SK-N-SH (cell line): ENCODE data around the gene PLD3. TPM values are rescaled to one million over a fixed set of nuclear protein-coding genes. Genes with fewer than 3 reads are reported as not detected.
"Not testable (repeated sequence)": the region's sequence is repeated elsewhere in the genome, so short reads cannot be mapped to it uniquely, and the experiment has no call there.

Experiments used
- CTCF ChIA-PET: fragments of 300-600, 350-600 bp; formaldehyde crosslinking; extraction: SDS; loops from one replicate; lab custom pipeline; 2021; lab: Yijun Ruan, JAX
- POLR2A ChIA-PET: fragments of 350-600 bp; sonication (Branson Sonifier 250); formaldehyde crosslinking; extraction: SDS; loops from one replicate; lab custom pipeline; 2020; ENCODE audit warnings: antibody characterized with exemption, inconsistent platforms; lab: Yijun Ruan, JAX
- DNase-seq: peaks from one replicate; pipeline ENCODE4 v3.0.0; 2012
- H2AFZ ChIP-seq: fragments of 200-600 bp; sonication (generic); 2 replicates; pipeline ENCODE4 v1.8.1; 2016; ENCODE audit warnings: antibody characterized with exemption, mild to moderate bottlenecking, low read depth
- H3F3A ChIP-seq: fragments of 200-600 bp; sonication (generic); replicated peaks from 2 replicates; pipeline ENCODE3; 2016; ENCODE audit warnings: antibody characterized with exemption, mild to moderate bottlenecking; ENCODE audit not compliant: insufficient read depth
- H3K27ac ChIP-seq, 2 experiments: fragments of 200-500 bp in 1 of 2; fragments of 200-600 bp in 1 of 2; sonication (Bioruptor generic) in 1 of 2; sonication (generic), shearing (Covaris generic) in 1 of 2; 2 replicates each; pipeline versions ENCODE4 v1.5.1 to v1.6.1; 2014 to 2016; ENCODE audit warnings: low read depth in 2 of 2, inconsistent platforms in 1 of 2, low read length in 1 of 2, mild to moderate bottlenecking in 1 of 2, mixed read lengths in 1 of 2
- H3K27me3 ChIP-seq: fragments of 200-600 bp; sonication (generic), shearing (Covaris generic); 2 replicates; pipeline ENCODE4 v1.6.1; 2016; ENCODE audit warnings: mixed run types; ENCODE audit not compliant: insufficient read depth
- H3K36me3 ChIP-seq, 2 experiments: fragments of 200-500 bp in 1 of 2; fragments of 200-600 bp in 1 of 2; sonication (Bioruptor generic) in 1 of 2; sonication (generic) in 1 of 2; replicated peaks in 1 of 2; 2 replicates each; pipeline versions ENCODE3 to v1.5.1; 2014 to 2016; ENCODE audit warnings: low read length in 1 of 2, mild to moderate bottlenecking in 1 of 2; ENCODE audit not compliant: insufficient read depth in 2 of 2, control insufficient read depth in 1 of 2
- H3K4me1 ChIP-seq, 2 experiments: fragments of 200-500 bp in 1 of 2; fragments of 200-600 bp in 1 of 2; sonication (Bioruptor generic) in 1 of 2; sonication (generic), shearing (Covaris generic) in 1 of 2; 2 replicates each; pipeline versions ENCODE4 v1.5.1 to v1.6.1; 2014 to 2016; ENCODE audit warnings: low read depth in 1 of 2, low read length in 1 of 2, mixed run types in 1 of 2; ENCODE audit not compliant: insufficient read depth in 2 of 2, control insufficient read depth in 1 of 2
- H3K4me2 ChIP-seq: fragments of 200-600 bp; sonication (generic), shearing (Covaris generic); 2 replicates; pipeline ENCODE4 v1.6.1; 2017; ENCODE audit warnings: mixed run types
- H3K4me3 ChIP-seq, 2 experiments: fragments of 200-500 bp in 1 of 2; fragments of 200-600 bp in 1 of 2; sonication (Bioruptor generic) in 1 of 2; sonication (generic), shearing (Covaris generic) in 1 of 2; 2 replicates each; pipeline versions ENCODE4 v1.5.1 to v1.8.1; 2014 to 2016; ENCODE audit warnings: low read depth in 2 of 2, inconsistent platforms in 1 of 2, low read length in 1 of 2, mild to moderate bottlenecking in 1 of 2, mixed read lengths in 1 of 2, moderate library complexity in 1 of 2
- H3K79me2 ChIP-seq: fragments of 200-600 bp; sonication (generic); 2 replicates; pipeline ENCODE4 v1.8.1; 2017; ENCODE audit warnings: mild to moderate bottlenecking; ENCODE audit not compliant: insufficient read depth
- H3K9ac ChIP-seq: fragments of 200-600 bp; sonication (generic); 2 replicates; pipeline ENCODE4 v1.6.1; 2017; ENCODE audit warnings: mixed run types
- H3K9me2 ChIP-seq: fragments of 200-600 bp; sonication (generic); 2 replicates; pipeline ENCODE4 v1.6.1; 2017; ENCODE audit warnings: mixed run types
- H3K9me3 ChIP-seq: fragments of 200-600 bp; sonication (generic); 2 replicates; pipeline ENCODE4 v1.6.1; 2017; ENCODE audit warnings: mixed run types, mild to moderate bottlenecking, moderate library complexity
- H4K20me1 ChIP-seq: fragments of 200-600 bp; sonication (generic); 2 replicates; pipeline ENCODE4 v1.6.1; 2017; ENCODE audit warnings: mild to moderate bottlenecking, mixed run types; ENCODE audit not compliant: insufficient read depth
- CTCF ChIP-seq: fragments of 200-600 bp; sonication (generic); IDR thresholded peaks from 2 replicates; pipeline ENCODE4 v1.6.1; 2017; ENCODE audit warnings: antibody characterized with exemption, mild to moderate bottlenecking, moderate library complexity
- EZH2phosphoT487 ChIP-seq: fragments of 200-600 bp; sonication (generic); IDR thresholded peaks from 2 replicates; pipeline ENCODE4 v1.6.1; 2017; ENCODE audit warnings: low read depth, mixed run types, mild to moderate bottlenecking, antibody characterized with exemption, moderate library complexity, borderline replicate concordance
- FOXM1 ChIP-seq: IDR thresholded peaks from 2 replicates; pipeline ENCODE4 v1.4.0; 2012; ENCODE audit warnings: low read depth, mild to moderate bottlenecking
- GABPA ChIP-seq: IDR thresholded peaks from 2 replicates; pipeline ENCODE4 v1.4.0; 2012; ENCODE audit warnings: low read depth, mild to moderate bottlenecking
- GATA2 ChIP-seq: sonication (generic); formaldehyde crosslinking; IDR thresholded peaks from 2 replicates; pipeline ENCODE4 v1.5.0; 2020; ENCODE audit warnings: mild to moderate bottlenecking, missing genetic modification reagents
- JUND ChIP-seq: IDR thresholded peaks from 2 replicates; pipeline ENCODE4 v1.4.0; 2012
- POLR2AphosphoS5 ChIP-seq: IDR thresholded peaks from 2 replicates; pipeline ENCODE4 v1.6.1; 2012; ENCODE audit warnings: low read depth, low read length
- RFX5 ChIP-seq: IDR thresholded peaks from 2 replicates; pipeline ENCODE4 v1.6.1; 2012; ENCODE audit warnings: mild to moderate bottlenecking, improper control_type of control experiment, low read length
- SIN3A ChIP-seq: IDR thresholded peaks from 2 replicates; pipeline ENCODE4 v1.6.1; 2012; ENCODE audit warnings: low read depth, mild to moderate bottlenecking, low read length, moderate library complexity, borderline replicate concordance
- TEAD4 ChIP-seq: IDR thresholded peaks from 2 replicates; pipeline ENCODE4 v1.4.0; 2012; ENCODE audit warnings: mild to moderate bottlenecking, borderline replicate concordance; ENCODE audit not compliant: insufficient read depth
- WGBS: methylation state at CpG from one replicate; pipeline ENCODE4 v1.1.6; 2017; ENCODE audit warnings: low lambda C conversion rate; 5-methylcytosine and 5-hydroxymethylcytosine counted together
- polyA plus RNA-seq, 3 experiments: library from polyadenylated mRNA; depleted of rRNA; stranded (reverse); fragments of >200 nt; gene quantifications; 2 replicates each; pipeline ENCODE4 v1.2.3, GENCODE V29; 2012

The PLD3 gene
- polyA plus RNA-seq, 1 of the 3 experiments (the other 2 are of a cell fraction), result 511 TPM

DNA sequence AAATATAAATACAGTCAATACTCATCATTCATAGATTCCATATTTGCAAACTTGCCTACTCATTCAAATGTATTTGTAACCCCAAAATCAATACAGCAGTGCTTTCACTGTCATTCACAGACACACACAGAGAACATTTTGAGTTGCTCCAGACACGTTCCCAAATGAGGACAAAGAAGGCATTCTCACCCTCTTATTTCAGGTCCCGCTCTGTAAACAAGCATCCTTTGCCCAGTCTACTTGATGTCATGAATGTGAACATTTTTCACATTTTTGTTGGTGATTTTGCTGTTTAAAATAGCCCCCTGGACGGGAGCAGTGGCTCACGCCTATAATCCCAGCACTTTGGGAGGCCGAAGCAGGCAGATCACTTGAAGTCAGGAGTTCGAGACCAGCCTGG, 15.8 kb upstream of the PLD3 start (continued):
- no peak for TF ChIP-seq SIN3A
- no peak for TF ChIP-seq TEAD4
- TF ChIP-seq RFX5, result no peak
- no peak for TF ChIP-seq POLR2AphosphoS5
- TF ChIP-seq JUND, result no peak
- no peak for TF ChIP-seq EZH2phosphoT487

DNA sequence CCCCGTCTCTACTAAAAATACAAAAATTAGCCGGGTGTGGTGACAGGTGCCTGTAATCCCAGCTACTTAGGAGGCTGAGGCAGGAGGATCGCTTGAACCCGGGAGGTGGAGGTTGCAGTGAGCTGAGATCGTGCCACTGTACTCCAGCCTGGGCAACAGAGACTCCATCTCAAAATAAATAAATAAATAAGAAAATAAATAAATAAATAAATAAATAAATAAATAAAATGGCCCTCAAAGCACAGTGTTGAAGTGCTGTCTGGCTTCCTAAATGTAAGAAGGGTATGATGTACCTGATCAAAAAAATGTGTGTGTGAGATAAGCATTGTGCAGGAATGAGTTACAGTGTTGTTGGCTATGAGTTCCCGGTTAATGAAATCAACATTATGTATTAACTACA, 15.4 kb upstream of the PLD3 start:
- H4K20me1 ChIP-seq, H3K79me2 ChIP-seq, H2AFZ ChIP-seq, H3K27me3 ChIP-seq, H3K4me2 ChIP-seq, H3K9me3 ChIP-seq, H3K4me3 ChIP-seq, H3F3A ChIP-seq, H3K9ac ChIP-seq, H3K9me2 ChIP-seq, H3K4me1 ChIP-seq, H3K27ac ChIP-seq, DNase-seq, POLR2A ChIA-PET: not testable (repeated sequence)
- H3K36me3 ChIP-seq, result peaks cover 19 to 30% of the 10 kb centered on the region in 2 experiments
- WGBS, result 98% methylated on average over 6 of the region's 6 CpGs
- CTCF ChIA-PET, result interaction anchor here (1.0 kb wide), 1 partner anchor 28 kb away, joined by 5 read pairs; no protein-coding TSS in a partner anchor

- Histone ChIP-seq H3K36me3 (peaks cover 22 to 27% of the 10 kb centered on the region in 2 experiments), H3K4me1 (no peaks in the 10 kb centered on the region; a peak in 1 of 4 replicates), H4K20me1 (no peaks in the 10 kb centered on the region), H3K79me2 (peaks cover 24% of the 10 kb centered on the region), H3K9me2 (no peaks in the 10 kb centered on the region), H3F3A (no peaks in the 10 kb centered on the region), H3K27me3 (no peaks in the 10 kb centered on the region), H2AFZ (no peak overlapping the region), H3K4me3 (no peak overlapping the region), H3K4me2 (no peak overlapping the region), H3K9ac (no peak overlapping the region), H3K27ac (no peak overlapping the region), H3K9me3 (no peaks in the 10 kb centered on the region)
- ChIA-PET CTCF (interaction anchor here (1.0 to 1.1 kb wide), 4 partner anchors 11 to 299 kb away, joined by 3 to 5 read pairs (median 3); no protein-coding TSS in a partner anchor), POLR2A (no interaction called here)
- no peak for TF ChIP-seq FOXM1
- TF ChIP-seq GATA2 (CRISPR knock-in tag), result no peak
- TF ChIP-seq POLR2AphosphoS5, result no peak
- no peak for TF ChIP-seq CTCF
- TF ChIP-seq GABPA, result no peak
- no peak for DNase-seq
Observed at GRCh38 chr19:40335101-40335500, 13.4 kb upstream of the PLD3 start.
